Mesendoderm (in vitro differentiated cells): Measurements from ENCODE around the gene SLC10A7.
A peak's percentile ranks its signal among the peaks of the same experiment; 100 is the strongest.

Experiments
- DNase-seq: peaks from one replicate; pipeline ENCODE4 v3.0.0; 2013
- H2AK5ac ChIP-seq: 2 replicates; pipeline ENCODE4 v1.6.1; 2013; ENCODE audit warnings: low read length, inconsistent platforms
- H2BK120ac ChIP-seq: 2 replicates; pipeline ENCODE4 v1.6.1; 2013; ENCODE audit warnings: low read depth, mild to moderate bottlenecking, low read length, moderate library complexity, mixed read lengths
- H2BK15ac ChIP-seq: replicated peaks from 2 replicates; pipeline ENCODE4 v1.6.1; 2013; ENCODE audit warnings: low read depth, mild to moderate bottlenecking, moderate library complexity
- H2BK5ac ChIP-seq: 2 replicates; pipeline ENCODE4 v1.6.1; 2013; ENCODE audit warnings: low read length, inconsistent platforms
- H3K18ac ChIP-seq: 2 replicates; pipeline ENCODE4 v1.6.1; 2013; ENCODE audit warnings: mild to moderate bottlenecking, low read length, mixed read lengths
- H3K23ac ChIP-seq: one replicate; pipeline ENCODE4 v1.6.1; 2013; ENCODE audit warnings: low read length
- H3K27ac ChIP-seq: 2 replicates; pipeline ENCODE4 v1.5.1; 2013; ENCODE audit warnings: low read depth, mild to moderate bottlenecking, inconsistent platforms, low read length, moderate library complexity
- H3K27me3 ChIP-seq: 2 replicates; pipeline ENCODE4 v1.6.1; 2013; ENCODE audit warnings: low read length, control low read depth, mild to moderate bottlenecking, inconsistent platforms; ENCODE audit not compliant: insufficient read depth, poor library complexity
- H3K36me3 ChIP-seq: 2 replicates; pipeline ENCODE4 v1.6.1; 2013; ENCODE audit warnings: low read length, inconsistent platforms; ENCODE audit not compliant: control insufficient read depth, insufficient read depth
- H3K4ac ChIP-seq: one replicate; pipeline ENCODE4 v1.6.1; 2013; ENCODE audit warnings: low read depth, mild to moderate bottlenecking, low read length, moderate library complexity
- H3K4me1 ChIP-seq: 2 replicates; pipeline ENCODE4 v1.6.1; 2013; ENCODE audit warnings: low read depth, low read length, inconsistent platforms; ENCODE audit not compliant: control insufficient read depth
- H3K4me2 ChIP-seq: 2 replicates; pipeline ENCODE4 v1.6.1; 2013; ENCODE audit warnings: low read length
- H3K4me3 ChIP-seq: 2 replicates; pipeline ENCODE4 v1.5.1; 2013; ENCODE audit warnings: mild to moderate bottlenecking, low read length
- H3K56ac ChIP-seq: one replicate; pipeline ENCODE4 v1.6.1; 2013; ENCODE audit warnings: low read length
- H3K79me1 ChIP-seq: 2 replicates; pipeline ENCODE4 v1.6.1; 2013; ENCODE audit warnings: low read length, inconsistent platforms
- H3K79me2 ChIP-seq: 2 replicates; pipeline ENCODE4 v1.6.1; 2013; ENCODE audit warnings: mild to moderate bottlenecking, low read length; ENCODE audit not compliant: control insufficient read depth, insufficient read depth
- H3K9ac ChIP-seq: 2 replicates; pipeline ENCODE4 v1.6.1; 2013; ENCODE audit warnings: low read length, inconsistent platforms
- H4K5ac ChIP-seq: one replicate; pipeline ENCODE4 v1.6.1; 2013; ENCODE audit warnings: low read length
- H4K8ac ChIP-seq: one replicate; pipeline ENCODE4 v1.6.1; 2013; ENCODE audit warnings: low read depth, mild to moderate bottlenecking, control low read depth, low read length, moderate library complexity
- WGBS: extraction: QIAGEN DNeasy Blood & Tissue Kit; methylation state at CpG from one replicate; pipeline ENCODE4 v1.1.7; 2013; ENCODE audit warnings: low lambda C conversion rate, missing lambda C conversion rate; ENCODE audit not compliant: insufficient coverage; ENCODE audit errors: extremely low coverage; 5-methylcytosine and 5-hydroxymethylcytosine counted together

SLC10A7 gene

DNA sequence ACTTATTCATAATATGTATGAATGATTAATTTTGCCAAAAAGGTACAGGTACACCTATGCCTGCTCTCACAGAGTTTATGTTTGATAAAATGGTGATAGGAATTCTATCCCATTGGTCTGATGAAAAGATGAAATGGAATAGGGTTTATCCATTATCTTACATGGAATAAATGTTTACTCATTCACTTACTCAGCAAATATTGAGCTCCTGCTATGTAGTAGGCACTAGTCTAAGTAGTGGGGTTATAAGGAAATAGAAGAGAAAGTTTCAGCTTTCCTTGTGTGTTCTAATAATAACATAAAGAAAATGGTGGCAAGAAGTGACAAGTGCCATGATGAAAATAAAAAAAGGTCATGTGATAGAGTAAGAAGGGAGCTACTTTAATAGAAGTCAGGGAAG, 12.4 kb upstream of the SLC10A7 start:
- no peak overlapping the region for H2BK120ac ChIP-seq
- H4K5ac ChIP-seq: no peak overlapping the region
- H3K27me3 ChIP-seq: no peaks in the 10 kb centered on the region
- H3K4me1 ChIP-seq: no peaks in the 10 kb centered on the region
- no peak overlapping the region for H3K9ac ChIP-seq
- H3K4me3 ChIP-seq: no peak overlapping the region
- no peak overlapping the region for H2AK5ac ChIP-seq
- H3K79me1 ChIP-seq: no peaks in the 10 kb centered on the region
- no peak overlapping the region for H3K18ac ChIP-seq
- H3K56ac ChIP-seq: no peak overlapping the region
- H4K8ac ChIP-seq: no peak overlapping the region
- no peak overlapping the region for H2BK15ac ChIP-seq
- H3K79me2 ChIP-seq: no peaks in the 10 kb centered on the region
- H3K4ac ChIP-seq: no peak overlapping the region
- no peak overlapping the region for H3K4me2 ChIP-seq
- H3K23ac ChIP-seq: no peak overlapping the region
- H3K27ac ChIP-seq: no peak overlapping the region
- no peaks in the 10 kb centered on the region for H3K36me3 ChIP-seq
- H2BK5ac ChIP-seq: no peak overlapping the region
- DNase-seq: no peak

GRCh38 chr4:146525754-146526153, 4.0 kb upstream of the SLC10A7 start:
- Histone ChIP-seq H2AK5ac (no peak overlapping the region), H3K4ac (no peak overlapping the region), H3K4me3 (no peak overlapping the region), H2BK120ac (no peak overlapping the region), H3K27ac (no peak overlapping the region), H3K36me3 (no peaks in the 10 kb centered on the region), H3K27me3 (no peaks in the 10 kb centered on the region), H2BK5ac (no peak overlapping the region), H3K79me1 (no peaks in the 10 kb centered on the region), H4K5ac (no peak overlapping the region), H3K23ac (no peak overlapping the region), H3K4me2 (no peak overlapping the region), H2BK15ac (no peak overlapping the region), H3K56ac (no peak overlapping the region), H3K9ac (no peak overlapping the region), H3K18ac (no peak overlapping the region), H4K8ac (no peak overlapping the region), H3K79me2 (no peaks in the 10 kb centered on the region), H3K4me1 (no peaks in the 10 kb centered on the region)
- WGBS: no CpG with 5 or more reads among the region's 2 CpGs
- DNase-seq: no peak

- DNase-seq: no peak
- H2BK5ac ChIP-seq: no peak overlapping the region
- no peak overlapping the region for H4K5ac ChIP-seq
- H2BK120ac ChIP-seq: no peak overlapping the region
- H3K79me1 ChIP-seq: no peaks in the 10 kb centered on the region
- no CpG with 5 or more reads among the region's 3 CpGs for WGBS
- H3K36me3 ChIP-seq: no peaks in the 10 kb centered on the region
- H3K4me3 ChIP-seq: no peak overlapping the region
- H3K27me3 ChIP-seq: no peaks in the 10 kb centered on the region
- H3K4me1 ChIP-seq: no peaks in the 10 kb centered on the region
- H3K9ac ChIP-seq: no peak overlapping the region
- H3K79me2 ChIP-seq: no peaks in the 10 kb centered on the region
- H2BK15ac ChIP-seq: no peak overlapping the region
- H3K18ac ChIP-seq: no peak overlapping the region
- no peak overlapping the region for H2AK5ac ChIP-seq
- no peak overlapping the region for H3K4me2 ChIP-seq
- no peak overlapping the region for H3K56ac ChIP-seq
- no peak overlapping the region for H3K4ac ChIP-seq
- H3K27ac ChIP-seq: no peak overlapping the region
- no peak overlapping the region for H3K23ac ChIP-seq
- H4K8ac ChIP-seq: no peak overlapping the region
Observed at GRCh38 chr4:146524663-146525062, 2.9 kb upstream of the SLC10A7 start.

- Histone ChIP-seq H3K56ac (peak overlapping the region; percentile 90), H4K5ac (no peak overlapping the region), H3K79me1 (no peaks in the 10 kb centered on the region), H3K23ac (no peak overlapping the region), H3K4me2 (peak overlapping the region; percentile 89), H3K36me3 (no peaks in the 10 kb centered on the region), H3K4me3 (peak overlapping the region; percentile 79), H2BK120ac (no peak overlapping the region), H2BK5ac (no peak overlapping the region), H3K4ac (no peak overlapping the region), H3K9ac (peak overlapping the region; percentile 82), H3K27ac (no peak overlapping the region), H3K79me2 (no peaks in the 10 kb centered on the region), H3K4me1 (no peaks in the 10 kb centered on the region), H3K27me3 (no peaks in the 10 kb centered on the region), H2AK5ac (no peak overlapping the region), H4K8ac (no peak overlapping the region), H2BK15ac (no peak overlapping the region), H3K18ac (peak overlapping the region; percentile 29)
- no CpG with 5 or more reads among the region's 7 CpGs for WGBS
- DNase-seq: peak; percentile 16
Observed at GRCh38 chr4:146522869-146523205, 1.1 kb upstream of the SLC10A7 start.

GRCh38 chr4:146522098-146522868, 543 bp upstream of the SLC10A7 start:
- Histone ChIP-seq H3K23ac (no peak overlapping the region), H2BK15ac (no peak overlapping the region), H3K79me2 (no peaks in the 10 kb centered on the region)

More at GRCh38 chr4:146522098-146522868, 543 bp upstream of the SLC10A7 start:
- no peak overlapping the region for H2BK120ac ChIP-seq
- no peaks in the 10 kb centered on the region for H3K27me3 ChIP-seq
- no peak overlapping the region for H3K4ac ChIP-seq
- H3K56ac ChIP-seq: peak overlapping the region; percentile 90
- peak overlapping the region; percentile 29 for H3K18ac ChIP-seq
- peak overlapping the region; percentile 100 for H3K4me2 ChIP-seq
- H4K8ac ChIP-seq: no peak overlapping the region
- peak overlapping the region; percentile 82 for H3K9ac ChIP-seq
- no peaks in the 10 kb centered on the region for H3K79me1 ChIP-seq
- WGBS: no CpG with 5 or more reads among the region's 62 CpGs
- H2AK5ac ChIP-seq: no peak overlapping the region
- no peaks in the 10 kb centered on the region for H3K4me1 ChIP-seq
- peak overlapping the region; percentile 83 for H3K4me3 ChIP-seq
- H2BK5ac ChIP-seq: no peak overlapping the region
- H4K5ac ChIP-seq: no peak overlapping the region
- DNase-seq: peak; percentile 84
- H3K36me3 ChIP-seq: no peaks in the 10 kb centered on the region
- no peak overlapping the region for H3K27ac ChIP-seq
